CD4-positive, alpha-beta T cell treated with Interleukin-17A for 1 hour (primary cell): ENCODE results near the gene TMEM182.

Source experiments
- DNase-seq: peaks from one replicate; pipeline ENCODE4 v3.0.0-alpha.2; 2020

Gene TMEM182

DNA sequence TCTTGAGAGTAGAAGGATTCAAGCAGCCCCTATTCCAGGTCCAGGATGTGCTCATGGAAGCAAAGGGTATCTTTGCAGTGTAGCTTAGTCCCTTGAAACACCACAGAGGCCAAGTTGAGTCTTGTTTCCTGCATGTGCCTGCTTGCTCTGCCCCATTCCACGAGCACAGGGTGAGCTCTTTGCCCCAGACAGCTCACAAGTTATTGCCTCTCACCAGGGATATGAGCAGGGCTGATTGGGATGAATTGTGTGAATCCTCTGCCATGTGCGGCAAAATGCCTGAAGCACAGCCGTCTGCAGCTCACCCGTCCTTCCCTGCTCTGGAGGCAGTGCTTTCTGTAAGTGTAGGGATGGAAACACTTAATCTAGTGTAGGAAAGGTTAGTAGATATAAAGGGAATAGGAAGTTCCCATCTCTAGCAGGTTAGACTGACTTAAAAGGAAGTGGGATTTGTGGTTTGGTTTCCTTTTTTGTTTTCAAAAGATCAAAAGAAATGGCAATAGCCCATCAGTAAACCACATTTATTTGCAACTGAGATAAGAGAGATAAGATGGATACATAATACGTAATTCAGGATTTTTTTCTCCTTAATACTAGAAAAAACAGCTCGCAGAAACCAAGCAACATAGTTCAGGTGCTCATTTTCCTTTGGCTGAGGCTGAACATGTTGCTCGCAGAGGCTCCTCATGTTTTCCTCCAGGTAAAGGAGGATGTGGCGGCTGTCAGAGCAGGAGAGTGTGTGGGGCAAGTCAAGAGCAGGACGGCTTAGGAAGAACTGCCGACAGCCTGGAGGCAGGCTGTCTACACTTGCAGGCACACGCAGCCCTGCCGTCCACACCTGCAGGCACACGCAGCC, 41.4 kb downstream of the TMEM182 start:
- DNase-seq = peak; percentile 17

DNA sequence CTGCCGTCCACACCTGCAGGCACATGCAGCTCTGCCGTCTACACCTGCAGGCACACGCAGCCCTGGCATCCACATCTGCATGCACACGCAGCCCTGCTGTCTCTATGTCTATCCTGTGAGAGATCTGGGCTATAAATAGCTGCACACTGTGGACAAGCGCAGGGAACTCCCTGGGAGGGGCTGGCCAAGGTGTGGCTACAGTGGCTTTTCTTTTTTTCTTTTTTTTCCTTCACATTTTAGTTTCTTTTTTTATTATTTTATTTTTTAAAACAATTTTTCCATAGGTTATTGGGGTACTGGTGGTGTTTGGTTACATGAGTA, 42.0 kb downstream of the TMEM182 start:
- no peak for DNase-seq

DNA sequence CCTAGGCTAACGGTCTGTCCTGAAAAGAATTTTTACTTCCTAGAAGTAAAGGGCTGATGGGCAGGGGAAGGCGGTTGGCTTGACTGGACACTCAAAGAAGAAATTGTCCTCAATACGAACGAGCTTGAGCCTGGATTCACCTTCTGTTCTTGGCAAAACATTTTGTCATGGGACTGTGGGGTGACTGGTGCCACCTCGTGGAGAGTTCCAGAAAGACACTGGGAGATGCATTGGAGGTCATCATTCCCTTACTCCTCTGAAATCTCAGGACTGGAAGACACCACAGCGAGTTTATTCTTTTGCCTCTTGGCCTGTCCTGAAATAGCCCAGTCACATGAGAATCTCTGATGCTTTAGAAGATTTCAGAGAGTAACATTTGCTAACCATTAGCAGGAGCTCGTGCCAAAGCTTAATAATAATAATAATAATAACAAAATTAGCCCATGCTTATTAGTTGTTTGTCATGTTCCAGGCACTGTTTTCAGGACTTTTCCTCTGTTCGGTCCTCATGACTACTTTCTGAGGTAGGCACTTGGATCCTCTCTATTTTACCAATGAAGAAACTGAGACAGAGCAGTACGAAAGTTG, 44.5 kb downstream of the TMEM182 start:
- peak; percentile 29 for DNase-seq

DNA sequence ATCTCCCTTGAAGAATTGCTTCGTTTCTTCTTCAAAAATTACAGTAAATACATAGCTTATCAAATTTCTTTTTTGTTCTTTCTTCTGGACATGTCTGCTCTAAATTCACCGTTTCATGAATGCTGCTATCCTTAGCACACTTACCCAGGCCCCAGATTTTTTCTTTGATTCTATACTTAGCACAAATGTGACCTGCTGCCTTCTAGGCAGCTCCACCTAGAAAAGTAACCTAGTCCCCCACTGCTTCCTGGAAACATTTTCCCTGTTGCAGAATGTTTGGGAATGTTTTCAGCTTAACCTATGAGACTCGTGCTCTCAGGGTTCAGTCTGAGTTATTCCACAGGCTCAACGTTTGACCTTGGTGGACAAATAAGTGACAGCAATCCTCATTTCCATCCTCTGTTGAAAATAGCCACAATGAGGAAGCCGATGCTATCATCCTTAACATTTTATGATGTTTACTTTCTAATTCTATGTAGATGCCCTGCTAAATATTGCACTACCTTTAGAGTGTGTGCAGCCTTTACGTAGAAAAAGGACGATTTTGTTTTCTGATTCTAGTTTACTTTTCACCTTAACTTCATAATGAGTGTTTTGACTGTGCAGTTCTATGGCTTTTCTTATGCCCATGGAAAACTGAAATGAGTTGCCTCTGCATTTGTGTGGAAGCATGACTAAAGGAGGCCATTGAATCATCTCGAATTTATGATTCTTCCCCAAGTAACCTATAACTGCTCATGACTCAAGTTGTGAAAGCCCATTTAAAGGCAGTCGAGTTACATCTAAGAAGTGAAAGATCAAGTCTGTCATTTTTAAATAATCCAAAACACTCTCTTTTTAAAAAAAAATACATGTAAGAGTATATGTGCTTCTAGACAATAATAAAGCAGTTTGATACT, 47.7 kb downstream of the TMEM182 start:
- DNase-seq = no peak

DNA sequence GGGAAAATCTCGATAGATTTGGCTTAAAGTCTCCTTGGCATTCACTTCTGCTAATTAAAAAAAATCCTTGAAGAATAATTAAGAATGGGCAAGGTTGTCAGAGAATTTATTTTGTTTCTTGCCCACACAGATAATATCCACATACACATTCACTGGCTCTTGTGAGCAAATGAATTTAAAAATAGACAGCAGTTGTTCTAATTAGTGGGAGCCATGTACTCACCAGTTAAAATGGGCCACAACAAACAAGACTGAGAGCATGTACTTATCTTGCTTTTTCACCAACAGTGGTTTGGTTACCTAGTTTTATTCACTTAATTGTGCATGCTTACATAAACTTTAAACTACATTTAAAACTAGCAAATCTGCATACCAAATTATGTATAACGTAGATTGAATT, 53.5 kb downstream of the TMEM182 start:
- no peak for DNase-seq

DNA sequence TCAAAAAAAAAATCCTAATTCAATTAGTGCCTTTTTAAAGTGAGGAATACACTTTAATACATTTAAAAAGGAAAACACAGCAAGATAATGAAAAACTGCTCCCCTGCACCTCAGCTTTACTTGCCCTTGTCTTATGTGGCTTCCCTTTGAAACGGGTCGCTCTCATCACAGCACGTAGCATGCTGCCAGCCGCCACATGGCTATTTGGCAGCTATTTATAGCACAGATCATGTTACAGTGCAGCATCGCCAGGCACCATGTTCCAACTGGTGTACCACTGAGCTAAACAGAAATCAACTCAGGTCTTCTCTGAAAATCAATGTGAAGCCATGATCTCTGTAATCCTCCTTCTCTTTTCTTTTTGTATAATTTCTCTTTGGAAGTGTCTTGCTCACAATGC, 65.1 kb downstream of the TMEM182 start:
- no peak for DNase-seq

DNA sequence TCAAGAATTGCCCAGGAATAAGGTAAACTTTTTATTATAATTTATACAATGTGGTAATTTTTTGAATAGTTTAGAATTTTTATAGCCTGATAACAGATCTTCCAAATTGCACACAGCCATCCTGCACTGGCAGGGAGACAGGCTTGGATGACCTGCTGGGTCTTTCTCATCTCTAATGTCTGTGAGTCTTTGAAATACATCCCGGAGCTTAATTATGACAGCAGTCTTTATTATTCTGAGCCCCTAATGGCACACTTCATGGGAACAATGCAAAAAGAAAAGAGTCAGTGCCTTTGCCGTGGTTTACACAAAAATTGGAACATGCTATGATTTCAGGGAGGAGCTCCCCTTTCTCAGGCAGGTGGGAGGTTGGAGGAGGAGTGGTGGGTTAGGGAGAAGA, 71.0 kb downstream of the TMEM182 start:
- no peak for DNase-seq

DNA sequence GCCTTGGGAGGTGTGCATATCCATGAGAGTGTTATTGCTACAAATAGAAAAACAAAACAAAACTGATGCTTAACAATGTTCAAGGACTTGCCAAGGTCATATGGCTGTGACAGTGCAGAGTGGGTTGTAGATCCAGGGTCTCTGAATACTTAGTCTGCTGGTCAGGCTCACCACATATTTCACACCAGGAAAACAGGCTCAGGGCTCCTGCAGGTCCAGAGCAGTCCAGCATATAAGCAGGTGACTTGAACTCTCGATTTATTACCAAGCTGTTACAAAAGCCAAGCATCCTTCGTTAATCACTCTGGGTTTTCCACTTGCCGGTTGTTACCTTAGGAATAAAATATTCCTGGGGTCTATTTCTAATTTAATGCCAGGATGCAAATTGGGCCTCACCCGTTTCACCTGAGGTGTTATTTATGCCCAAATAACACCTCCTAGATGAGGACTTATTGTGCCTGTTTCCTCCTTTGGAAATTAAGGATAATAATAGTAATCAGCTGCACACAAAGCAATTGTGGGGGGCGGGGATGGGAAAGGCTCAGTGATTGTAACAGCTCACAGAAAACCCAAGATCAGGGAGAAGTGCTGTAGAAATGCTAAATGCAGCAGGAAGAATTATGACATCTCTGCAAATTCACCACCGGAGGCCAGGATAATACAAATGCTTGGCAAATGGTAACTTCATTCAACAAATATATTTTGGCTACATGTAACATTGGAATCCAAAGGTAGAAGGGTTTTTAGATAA, 72.9 kb downstream of the TMEM182 start:
- DNase-seq = no peak

DNA sequence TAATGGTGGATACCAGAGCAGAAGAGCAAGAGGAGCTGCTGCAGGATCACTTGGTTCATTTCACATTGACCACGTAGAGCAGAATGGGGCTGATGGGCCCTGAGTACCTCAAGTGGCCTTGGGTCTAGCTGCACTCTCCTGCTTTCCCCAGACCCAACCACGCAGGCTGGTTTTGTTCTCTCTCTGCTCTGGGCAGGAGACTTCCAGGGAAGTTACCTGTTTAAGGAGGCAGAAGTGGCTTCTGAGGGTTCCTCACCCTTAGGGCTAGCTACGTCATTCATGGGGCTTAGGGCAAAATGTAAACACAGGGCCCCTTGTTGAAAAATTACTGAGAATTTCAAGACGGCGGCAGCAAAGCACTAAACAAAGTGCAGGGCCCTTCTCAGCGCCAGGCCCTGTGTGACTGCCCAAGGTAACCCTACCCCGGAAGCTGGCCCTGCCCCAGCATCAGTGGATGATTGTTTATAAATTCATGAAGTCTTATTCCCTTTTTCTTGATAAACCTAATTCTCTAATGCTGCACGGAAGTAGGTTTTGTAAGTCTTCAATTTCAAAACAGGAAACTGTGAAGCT, 75.9 kb downstream of the TMEM182 start:
- DNase-seq = no peak

DNA sequence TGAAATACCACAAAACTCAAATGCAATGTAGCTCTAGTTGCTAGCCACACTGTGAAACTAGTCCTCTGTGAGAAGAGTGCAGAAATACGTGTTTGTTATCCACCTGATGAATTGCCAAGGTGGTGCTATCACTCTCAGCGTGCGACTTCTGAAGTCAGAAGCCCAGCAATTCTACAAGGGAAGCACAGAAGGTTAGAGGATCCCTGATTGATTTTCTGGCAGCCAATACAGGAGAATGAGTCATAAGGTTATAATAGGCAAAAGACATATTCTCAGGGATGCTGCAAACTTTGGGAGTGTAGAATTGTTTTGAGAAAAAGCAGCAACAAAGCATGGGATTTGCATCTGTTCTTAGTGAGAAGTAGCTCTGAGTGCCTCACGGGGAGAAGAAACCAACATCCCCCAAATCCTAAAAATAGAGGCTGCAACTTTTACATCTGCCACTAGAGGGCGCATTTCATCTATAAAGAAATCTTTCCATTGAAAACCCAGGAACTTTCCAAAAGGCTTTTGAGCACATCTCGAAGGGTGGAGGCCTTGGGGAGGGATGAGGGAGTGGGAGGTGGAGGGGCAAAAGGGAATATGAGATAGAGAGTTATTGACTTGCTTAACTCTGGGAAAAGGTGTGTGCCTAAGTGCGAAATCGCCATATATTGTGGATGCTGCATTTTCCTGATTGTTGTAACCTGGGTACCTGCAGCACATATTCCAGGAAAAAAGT, 78.0 kb downstream of the TMEM182 start:
- peak; percentile 29 for DNase-seq

DNA sequence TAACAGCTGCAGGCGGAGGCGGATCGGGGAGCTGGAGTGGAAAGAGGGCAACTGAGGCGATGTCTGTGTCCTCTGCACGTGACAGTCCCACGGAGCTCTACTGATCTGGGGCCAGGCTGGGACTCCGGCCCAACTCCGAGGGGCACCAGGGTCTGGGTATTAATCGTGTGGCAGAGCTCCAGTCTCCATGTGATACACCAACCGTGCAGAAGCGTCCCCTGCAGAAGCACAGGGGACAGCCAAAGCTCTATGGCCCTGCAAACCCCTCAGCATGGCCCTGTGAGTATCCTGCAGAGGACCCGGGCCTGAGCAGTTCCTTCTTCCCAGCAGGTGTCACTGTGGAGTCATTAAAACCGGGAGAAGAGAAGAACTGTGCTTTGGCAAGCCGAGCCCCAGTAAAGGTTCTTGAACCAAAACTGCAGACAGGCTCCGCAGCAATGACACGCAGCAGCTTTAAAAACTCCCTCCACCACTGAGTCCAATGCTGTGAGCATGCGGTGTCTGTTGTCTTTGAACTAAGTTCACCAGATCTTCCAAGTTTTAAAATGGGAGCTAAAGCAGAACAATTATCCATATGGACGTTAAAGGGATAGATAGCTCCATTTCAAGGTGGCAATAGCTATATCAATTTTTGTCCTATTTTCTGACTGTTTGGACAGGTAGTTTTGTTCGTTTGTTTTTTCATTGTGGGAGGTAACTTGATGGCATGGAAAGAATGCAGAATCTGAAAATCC, 79.4 kb downstream of the TMEM182 start:
- DNase-seq = peak; percentile 7

DNA sequence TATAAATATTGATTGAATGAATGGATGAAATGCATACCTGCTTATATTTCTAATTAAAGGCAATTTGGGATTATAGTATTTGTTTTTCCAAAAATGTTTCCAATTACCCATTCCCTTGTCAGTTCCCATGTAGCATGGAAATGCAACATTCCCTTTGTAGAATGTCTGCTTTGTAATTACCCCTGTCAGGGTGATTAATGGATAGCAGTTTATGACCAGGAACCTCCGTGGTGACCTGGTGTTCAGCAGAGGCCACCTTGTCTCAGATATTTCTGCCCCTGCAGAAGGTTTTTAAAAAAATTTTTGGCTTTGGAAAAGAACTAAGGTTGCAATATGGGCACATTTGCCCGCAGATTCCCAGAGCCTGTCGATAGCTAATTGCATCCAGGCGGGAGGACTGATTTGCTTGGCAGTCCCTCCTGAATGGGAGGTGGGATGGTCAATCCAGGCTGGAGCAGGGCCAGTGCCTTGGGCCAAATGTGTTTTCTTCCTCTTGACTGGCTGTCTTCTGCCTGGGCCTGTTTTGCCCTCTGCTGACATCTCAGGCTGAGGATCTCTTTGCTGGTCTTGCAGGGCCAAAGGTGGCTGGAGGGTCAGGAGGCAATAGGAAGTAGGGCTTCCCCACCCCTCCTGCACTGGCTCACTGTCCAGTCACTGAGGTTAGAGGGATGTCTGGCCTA, 82.1 kb downstream of the TMEM182 start:
- DNase-seq = no peak

DNA sequence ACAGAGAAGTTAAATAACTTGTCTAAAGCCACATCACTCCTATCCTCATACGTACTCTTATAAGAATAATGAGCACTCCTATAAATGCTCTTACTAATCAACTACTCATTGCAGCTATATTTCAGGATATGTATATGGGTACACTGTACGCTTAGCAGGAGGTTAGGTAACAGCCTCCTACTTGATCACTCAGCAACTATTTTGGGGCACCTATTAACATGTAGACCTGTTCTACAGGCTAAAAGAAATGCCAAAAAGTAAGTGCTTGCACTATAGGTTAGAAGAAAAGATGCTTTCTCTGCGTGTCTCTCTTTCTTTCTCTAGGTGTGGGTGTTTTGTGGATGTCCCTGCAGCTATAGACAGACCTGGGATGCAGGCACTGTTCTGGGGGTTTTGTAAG, 83.1 kb downstream of the TMEM182 start:
- DNase-seq = no peak

DNA sequence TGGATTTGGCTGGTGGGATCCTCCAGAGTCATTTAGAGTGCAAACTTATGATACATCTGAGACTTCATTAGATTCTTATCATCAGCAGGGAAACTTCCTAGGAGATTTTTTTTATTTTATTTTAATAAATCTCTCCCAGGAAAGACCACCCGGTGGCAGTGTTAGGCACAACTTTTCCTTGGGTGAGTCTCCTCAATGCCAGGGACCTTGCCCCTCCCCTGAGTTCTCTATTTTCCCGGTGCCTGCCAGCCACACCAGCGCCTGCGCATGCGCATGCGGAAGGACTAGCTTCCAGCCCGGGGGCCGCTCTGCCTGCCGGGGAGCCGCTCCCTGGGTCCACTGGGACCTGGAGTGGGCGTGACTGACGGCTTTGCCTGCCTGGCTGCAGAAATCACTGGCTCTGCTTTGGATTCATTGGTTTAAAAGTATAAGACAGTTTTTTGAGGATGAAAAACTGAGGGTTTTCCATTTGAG, 86.6 kb downstream of the TMEM182 start:
- DNase-seq = peak; percentile 3

DNA sequence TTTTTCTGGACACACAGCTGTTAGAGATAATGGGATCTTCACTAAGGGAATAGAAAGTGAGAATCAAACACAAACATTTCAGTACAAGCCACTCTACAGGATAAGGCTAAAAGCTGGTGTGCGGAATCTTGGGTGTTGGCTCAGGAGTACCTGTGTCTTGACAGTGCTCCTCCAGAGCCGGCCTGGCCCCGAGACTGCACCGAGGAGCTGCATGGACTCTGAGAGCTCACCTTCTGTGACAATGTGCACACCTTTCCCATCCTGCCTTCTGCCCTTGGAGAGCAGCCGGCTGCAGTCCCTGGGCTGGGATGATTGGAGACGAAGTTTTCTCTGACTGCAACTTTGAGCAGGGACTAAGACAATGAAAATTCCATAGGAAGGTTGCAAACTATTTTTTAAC, 89.1 kb downstream of the TMEM182 start:
- no peak for DNase-seq

DNA sequence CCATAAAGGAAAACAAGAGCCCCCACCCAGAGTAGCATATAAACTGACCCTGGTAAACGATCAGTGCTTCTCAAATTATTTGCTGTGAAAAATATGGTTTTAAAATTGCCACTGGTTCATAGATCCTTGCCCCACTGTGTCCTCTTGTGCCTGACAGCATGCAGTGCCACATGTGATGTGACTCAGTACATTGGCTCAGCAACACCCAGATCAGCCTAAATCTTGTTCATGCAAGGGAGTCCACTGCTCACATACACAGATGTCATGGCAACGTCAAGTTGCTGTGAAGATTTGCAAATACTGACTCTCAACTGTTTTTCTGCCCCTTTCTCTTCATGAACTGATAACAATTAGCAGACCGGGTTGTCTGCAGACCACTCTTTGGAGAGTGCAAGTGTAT, 91.0 kb downstream of the TMEM182 start:
- DNase-seq = no peak
